Right atrium auricular region (tissue), 2 donors: ENCODE measurements around the gene ERC2. TPM values are rescaled to one million over a fixed set of nuclear protein-coding genes. Genes with fewer than 3 reads are reported as not detected.

Source experiments
- DNase-seq: peaks from one replicate; pipeline ENCODE4 v3.0.0-alpha.2; 2019; ENCODE audit warnings: low spot score
- H3K27ac ChIP-seq, 2 donors: fragments of 200-600 bp; sonication (generic); 1 replicate in 1 of 2; 2 replicates in 1 of 2; pipeline ENCODE4 v1.5.1; 2016 to 2019
- H3K27me3 ChIP-seq, 2 donors: fragments of 200-600 bp; sonication (generic); one replicate each; pipeline versions ENCODE4 v1.5.1 to v1.6.0; 2017 to 2019
- H3K36me3 ChIP-seq: fragments of 200-600 bp; sonication (generic); one replicate; pipeline ENCODE4 v1.5.1; 2016
- H3K4me1 ChIP-seq, 2 donors: fragments of 200-600 bp; sonication (generic); one replicate each; pipeline versions ENCODE4 v1.5.1 to v1.6.0; 2017 to 2019
- H3K4me3 ChIP-seq, 2 donors: fragments of 200-600 bp; sonication (generic); 1 replicate in 1 of 2; 2 replicates in 1 of 2; pipeline ENCODE4 v1.5.1; 2017 to 2019; ENCODE audit warnings: mild to moderate bottlenecking in 1 of 2, moderate library complexity in 1 of 2
- H3K9me3 ChIP-seq, 2 donors: fragments of 200-600 bp; sonication (generic); one replicate each; pipeline ENCODE4 v1.5.1; 2019
- CTCF ChIP-seq, 2 donors: fragments of 200-600 bp; sonication (generic); IDR thresholded peaks; one replicate each; pipeline ENCODE4 v1.5.1; 2019; ENCODE audit warnings: antibody characterized with exemption in 2 of 2
- total RNA-seq, 2 donors: library from RNA; depleted of rRNA; stranded (reverse); fragments of >200 nt; gene quantifications; one replicate each; pipeline ENCODE4 v1.1.0, GENCODE V29; 2016

The ERC2 gene
- total RNA-seq, 2 donors from 2014 or later: 2.9 to 4.0 TPM

- no peaks in the 10 kb centered on the region for H3K27me3 ChIP-seq
- H3K27ac ChIP-seq: no peak overlapping the region
- H3K9me3 ChIP-seq: no peaks in the 10 kb centered on the region
- no peak for DNase-seq
- TF ChIP-seq CTCF (IDR thresholded peaks at IDR 0.05): no peak
- H3K4me1 ChIP-seq: no peaks in the 10 kb centered on the region
- no peak overlapping the region for H3K4me3 ChIP-seq
- no peaks in the 10 kb centered on the region for H3K36me3 ChIP-seq
These were observed 994.5 kb downstream of the ERC2 start for GRCh38 chr3:55473788-55474187.

GRCh38 chr3:55471522-55472280 is 996.6 kb downstream of the ERC2 start:
- H3K36me3 ChIP-seq: no peaks in the 10 kb centered on the region
- H3K4me1 ChIP-seq: no peaks in the 10 kb centered on the region
- no peak for TF ChIP-seq CTCF (IDR thresholded peaks at IDR 0.05)
- H3K27ac ChIP-seq: no peak overlapping the region
- no peaks in the 10 kb centered on the region for H3K27me3 ChIP-seq
- H3K9me3 ChIP-seq: no peaks in the 10 kb centered on the region
- no peak for DNase-seq
- H3K4me3 ChIP-seq: no peak overlapping the region

GRCh38 chr3:55471084-55471483 is 997.2 kb downstream of the ERC2 start:
- TF ChIP-seq CTCF (IDR thresholded peaks at IDR 0.05): no peak
- Histone ChIP-seq H3K4me1 (no peaks in the 10 kb centered on the region), H3K36me3 (no peaks in the 10 kb centered on the region), H3K4me3 (no peak overlapping the region), H3K27ac (no peak overlapping the region), H3K27me3 (no peaks in the 10 kb centered on the region), H3K9me3 (no peaks in the 10 kb centered on the region)
- no peak for DNase-seq

- DNase-seq: no peak
- Histone ChIP-seq H3K27ac (no peak overlapping the region), H3K4me3 (no peak overlapping the region), H3K9me3 (no peaks in the 10 kb centered on the region), H3K4me1 (no peaks in the 10 kb centered on the region), H3K27me3 (no peaks in the 10 kb centered on the region), H3K36me3 (no peaks in the 10 kb centered on the region)
- no peak for TF ChIP-seq CTCF (IDR thresholded peaks at IDR 0.05)
These were observed 998.2 kb downstream of the ERC2 start for GRCh38 chr3:55469957-55470526.

- no peaks in the 10 kb centered on the region for H3K4me1 ChIP-seq
- no peak for DNase-seq
- H3K27me3 ChIP-seq: no peaks in the 10 kb centered on the region
- no peak for TF ChIP-seq CTCF (IDR thresholded peaks at IDR 0.05)
- H3K27ac ChIP-seq: no peak overlapping the region
- no peaks in the 10 kb centered on the region for H3K9me3 ChIP-seq
- no peak overlapping the region for H3K4me3 ChIP-seq
- H3K36me3 ChIP-seq: no peaks in the 10 kb centered on the region
These were observed 1000.0 kb downstream of the ERC2 start for GRCh38 chr3:55468251-55468650.
